ENCODE data around the gene ARF5.

Gene ARF5

GRCh38 chr7:127589896-127590295 is 1.7 kb downstream of the ARF5 start:
- DNase-seq: no peak

GRCh38 chr7:127591189-127591588 is 3.0 kb downstream of the ARF5 start:
- DNase-seq: no peak

GRCh38 chr7:127591591-127591990 is 3.4 kb downstream of the ARF5 start:
- no peak for DNase-seq

- DNase-seq: no peak
These were observed 4.3 kb downstream of the ARF5 start for GRCh38 chr7:127592550-127592949.

- peak in 1 of 2 donors; percentile 14 for DNase-seq
These were observed 6.3 kb downstream of the ARF5 start for GRCh38 chr7:127594490-127594889.

- no peak for DNase-seq
These were observed 7.5 kb downstream of the ARF5 start for GRCh38 chr7:127595737-127596136.

GRCh38 chr7:127598318-127598717 is 10.1 kb downstream of the ARF5 start:
- DNase-seq: no peak

GRCh38 chr7:127600885-127601284 is 12.7 kb downstream of the ARF5 start:
- DNase-seq: no peak

GRCh38 chr7:127608446-127608845 is 20.2 kb downstream of the ARF5 start:
- DNase-seq: no peak

- no peak for DNase-seq
These were observed 21.1 kb downstream of the ARF5 start for GRCh38 chr7:127609297-127609696.

- DNase-seq: no peak
These were observed 24.1 kb downstream of the ARF5 start for GRCh38 chr7:127612263-127612662.

- DNase-seq: no peak
These were observed 28.5 kb downstream of the ARF5 start for GRCh38 chr7:127616724-127617123.

- no peak for DNase-seq
These were observed 29.8 kb downstream of the ARF5 start, which contains the start of gene PAX4 for GRCh38 chr7:127618042-127618441. Gene PAX4 (minus strand): TSS chr7:127618142. CDS start chr7:127615928, 2,214 bp downstream.

- no peak for DNase-seq
These were observed 30.6 kb downstream of the ARF5 start for GRCh38 chr7:127618775-127619174.

- DNase-seq: no peak
These were observed 31.6 kb downstream of the ARF5 start for GRCh38 chr7:127619681-127620405.

- DNase-seq: no peak
These were observed 32.4 kb downstream of the ARF5 start for GRCh38 chr7:127620406-127621233.

- DNase-seq: no peak
These were observed 37.1 kb downstream of the ARF5 start for GRCh38 chr7:127625331-127625730.

- DNase-seq: no peak
These were observed 40.2 kb downstream of the ARF5 start for GRCh38 chr7:127628445-127628844.

GRCh38 chr7:127629268-127629854 is 41.1 kb downstream of the ARF5 start:
- peak in 1 of 2 donors; percentile 16 for DNase-seq

- DNase-seq: no peak
These were observed 44.2 kb downstream of the ARF5 start for GRCh38 chr7:127632276-127632910.

GRCh38 chr7:127635659-127636285 is 47.6 kb downstream of the ARF5 start:
- no peak for DNase-seq

GRCh38 chr7:127638197-127638596 is 50.0 kb downstream of the ARF5 start:
- no peak for DNase-seq

Data from CD4-positive, alpha-beta T cell treated with Interferon alpha-2 for 1 hour (primary cell).